Stromal cell of bone marrow (primary cell): ENCODE data around the gene SDE2.
"Not testable (repeated sequence)": the region's sequence is repeated elsewhere in the genome, so short reads cannot be mapped to it uniquely, and the experiment has no call there.

Experiments
- DNase-seq: peaks from one replicate; pipeline ENCODE4 v3.0.0-alpha.2; 2012; ENCODE audit warnings: low read depth

Gene SDE2

DNA sequence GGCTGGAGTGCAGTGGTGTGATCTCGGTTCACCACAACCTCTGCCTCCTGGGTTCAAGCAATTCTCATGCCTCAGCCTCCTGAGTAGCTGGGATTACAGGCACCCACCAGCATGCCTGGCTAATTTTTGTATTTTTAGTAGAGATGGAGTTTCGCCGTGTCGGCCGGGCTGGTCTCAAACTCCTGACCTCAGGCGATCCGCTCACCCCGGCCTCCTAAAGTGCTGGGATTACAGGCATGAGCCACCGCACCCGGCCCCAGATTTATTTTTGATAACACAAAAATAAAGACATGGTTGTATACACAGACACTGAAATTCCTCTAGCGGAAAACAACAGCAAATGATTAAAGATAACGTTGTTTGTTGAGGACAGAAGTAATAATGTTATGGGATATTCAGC is 24.0 kb downstream of the SDE2 start:
- DNase-seq: not testable (repeated sequence)

DNA sequence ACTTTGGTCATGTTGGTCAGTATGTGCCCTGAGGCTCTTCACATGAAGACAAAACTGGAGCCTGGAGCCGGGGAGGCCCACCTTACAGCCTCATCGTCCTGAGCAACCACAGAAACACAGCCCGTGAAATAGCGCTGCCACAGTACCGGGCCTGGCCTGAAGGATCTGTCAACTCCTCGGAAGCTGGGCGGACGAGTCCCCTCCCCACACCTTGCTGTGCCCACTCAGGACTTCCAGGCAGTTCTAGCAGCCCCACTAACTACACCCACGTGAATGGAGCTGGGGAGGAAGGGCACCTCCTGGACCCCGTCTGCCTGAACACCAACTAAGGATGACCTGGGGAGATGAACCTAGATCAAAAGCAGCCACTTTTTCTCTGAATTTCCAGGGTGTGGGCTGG is 24.7 kb downstream of the SDE2 start:
- DNase-seq: no peak

DNA sequence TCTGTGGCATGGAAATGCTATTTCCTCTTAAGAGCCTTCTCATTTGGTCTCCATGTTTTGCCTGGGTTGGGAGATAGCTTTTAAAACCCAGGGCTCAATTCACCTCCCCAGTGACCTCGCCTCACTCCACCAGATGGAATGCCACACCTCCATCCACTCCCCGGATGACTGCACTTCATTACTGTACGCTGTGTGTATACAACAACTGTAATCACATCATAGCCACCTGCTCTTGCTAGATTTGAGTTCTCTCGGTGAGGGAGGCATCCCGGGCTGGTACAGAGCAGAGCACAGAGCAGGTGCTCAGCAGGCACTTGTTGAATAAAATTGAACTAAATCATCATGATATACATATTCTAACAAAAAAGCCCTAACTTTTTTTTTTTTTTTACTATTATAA is 26.0 kb downstream of the SDE2 start:
- no peak for DNase-seq

DNA sequence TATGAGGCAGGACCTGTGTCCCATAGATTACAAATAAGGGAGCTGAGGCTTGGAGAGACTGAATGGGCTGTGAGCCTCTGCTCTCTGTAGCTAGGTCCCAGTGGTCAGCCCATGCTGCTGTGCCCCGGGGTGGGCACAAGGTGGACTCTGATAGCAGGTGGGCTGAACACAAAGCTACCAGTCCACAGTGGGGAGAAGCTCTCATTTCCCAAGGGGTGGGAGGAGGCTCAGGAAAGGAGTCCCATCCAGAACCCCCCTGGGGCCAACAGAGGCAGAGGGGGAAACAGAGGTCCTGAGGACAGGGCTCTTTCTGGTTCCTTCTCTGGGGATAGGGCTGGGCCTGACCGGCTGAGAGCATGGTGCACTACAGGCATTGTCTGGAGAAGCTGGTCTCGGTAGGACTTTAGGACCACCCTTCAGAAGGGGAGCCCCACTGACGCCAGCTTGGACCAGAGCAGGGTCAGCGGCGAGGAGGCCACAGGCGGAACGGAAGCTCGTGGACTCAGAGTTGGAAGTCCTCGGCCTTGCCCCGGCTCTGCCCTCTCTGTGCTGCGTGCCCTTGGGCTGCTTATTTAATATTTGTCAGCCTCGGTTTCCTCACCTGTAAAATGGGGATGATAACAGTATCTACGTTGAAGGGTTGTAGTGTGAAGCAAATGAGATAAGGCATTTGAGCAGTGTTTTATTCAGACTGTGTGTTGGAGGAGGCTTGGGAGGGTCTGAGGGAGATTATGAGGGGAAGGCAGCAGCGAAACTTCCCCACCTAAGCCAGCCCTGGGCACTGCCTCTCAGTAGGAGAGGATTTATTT is 26.6 kb downstream of the SDE2 start:
- no peak for DNase-seq

DNA sequence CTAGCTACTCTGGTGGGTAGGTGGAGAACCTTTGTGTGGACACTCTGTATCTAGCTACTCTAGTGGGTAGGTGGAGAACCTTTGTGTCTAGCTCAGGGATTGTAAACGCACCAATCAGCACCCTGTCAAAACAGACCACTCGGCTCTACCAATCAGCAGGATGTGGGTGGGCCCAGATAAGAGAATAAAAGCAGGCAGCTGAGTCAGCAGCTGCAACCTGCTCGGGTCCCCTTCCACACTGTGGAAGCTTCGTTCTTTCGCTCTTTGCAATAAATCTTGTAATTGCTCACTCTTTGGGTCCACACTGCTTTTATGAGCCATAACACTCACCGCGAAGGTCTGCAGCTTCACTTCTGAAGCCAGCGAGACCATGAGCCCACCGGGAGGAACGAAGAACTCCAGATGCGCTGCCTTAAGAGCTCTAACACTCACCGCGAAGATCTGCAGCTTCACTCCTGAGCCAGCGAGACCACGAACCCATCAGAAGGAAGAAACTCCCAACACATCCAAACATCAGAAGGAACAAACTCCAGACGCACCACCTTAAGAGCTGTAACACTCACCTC is 28.5 kb downstream of the SDE2 start:
- not testable (repeated sequence) for DNase-seq

DNA sequence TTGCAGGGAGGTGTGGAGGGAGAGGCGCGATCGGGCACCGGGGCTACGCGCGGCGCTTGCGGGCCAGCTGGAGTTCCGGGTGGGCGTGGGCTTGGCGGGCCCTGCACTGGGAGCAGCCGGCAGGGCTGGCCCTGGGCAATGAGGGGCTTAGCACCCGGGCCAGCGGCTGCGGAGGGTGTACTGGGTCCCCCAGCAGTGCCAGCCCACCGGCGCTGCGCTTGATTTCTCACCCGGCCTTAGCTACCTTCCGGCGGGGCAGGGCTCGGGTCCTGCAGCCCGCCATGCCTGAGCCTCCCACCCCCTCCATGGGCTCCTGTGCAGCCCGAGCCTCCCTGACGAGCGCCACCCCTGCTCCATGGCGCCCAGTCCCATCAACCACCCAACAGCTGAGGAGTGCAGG is 29.4 kb downstream of the SDE2 start:
- not testable (repeated sequence) for DNase-seq

DNA sequence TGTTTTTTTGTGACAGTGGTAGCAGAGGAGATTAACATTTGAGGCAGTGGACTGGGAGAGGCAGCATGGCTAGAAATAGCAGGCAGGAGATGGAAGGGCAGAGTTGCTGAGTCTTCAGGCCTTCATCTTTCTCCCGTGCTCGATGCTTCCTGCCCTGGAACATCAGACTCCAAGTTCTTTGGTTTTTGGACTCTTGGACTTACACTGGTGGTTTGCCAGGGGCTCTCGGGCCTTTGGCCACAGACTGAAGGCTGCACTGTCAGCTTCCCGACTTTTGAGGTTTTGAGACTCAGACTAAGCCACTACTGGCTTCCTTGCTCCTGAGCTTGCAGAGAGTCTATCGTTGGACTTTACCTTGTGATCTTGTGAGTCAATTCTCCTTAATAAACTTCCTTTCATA is 33.9 kb downstream of the SDE2 start:
- DNase-seq: no peak

DNA sequence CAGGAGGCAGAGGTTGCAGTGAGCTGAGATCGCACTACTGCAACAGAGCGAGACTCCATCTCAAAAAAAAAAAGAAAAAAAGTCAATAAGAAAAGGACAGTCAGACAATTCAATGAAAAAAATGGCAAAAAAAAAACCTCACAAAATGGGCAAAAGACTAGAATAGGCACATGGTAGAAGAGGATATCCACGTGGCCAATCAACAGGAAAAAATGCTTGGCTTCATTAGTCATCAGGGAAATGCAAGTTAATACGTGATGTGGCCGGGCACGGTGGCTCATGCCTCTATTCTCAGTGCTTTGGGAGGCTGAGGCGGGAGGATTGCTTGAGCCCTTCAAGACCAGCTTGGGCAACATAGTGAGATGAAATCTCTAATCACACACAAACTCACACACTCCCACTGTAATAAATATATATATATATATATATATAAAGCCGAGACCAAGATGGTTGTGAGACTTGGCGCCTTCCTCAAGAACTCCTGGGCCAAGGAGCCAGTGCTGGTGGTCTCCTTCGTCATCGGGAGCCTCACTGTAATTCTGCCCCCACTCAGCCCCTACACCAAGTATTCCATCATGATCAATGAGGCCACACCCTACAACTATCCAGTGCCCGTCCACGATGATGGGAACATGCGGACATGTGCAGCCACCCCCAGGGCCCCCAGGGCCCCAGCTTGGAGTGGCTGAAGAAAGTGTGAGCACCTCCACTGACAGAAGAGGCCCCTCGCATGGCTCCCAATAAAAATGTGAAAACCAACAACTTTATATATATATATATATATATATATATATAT is 35.2 kb downstream of the SDE2 start:
- no peak for DNase-seq

DNA sequence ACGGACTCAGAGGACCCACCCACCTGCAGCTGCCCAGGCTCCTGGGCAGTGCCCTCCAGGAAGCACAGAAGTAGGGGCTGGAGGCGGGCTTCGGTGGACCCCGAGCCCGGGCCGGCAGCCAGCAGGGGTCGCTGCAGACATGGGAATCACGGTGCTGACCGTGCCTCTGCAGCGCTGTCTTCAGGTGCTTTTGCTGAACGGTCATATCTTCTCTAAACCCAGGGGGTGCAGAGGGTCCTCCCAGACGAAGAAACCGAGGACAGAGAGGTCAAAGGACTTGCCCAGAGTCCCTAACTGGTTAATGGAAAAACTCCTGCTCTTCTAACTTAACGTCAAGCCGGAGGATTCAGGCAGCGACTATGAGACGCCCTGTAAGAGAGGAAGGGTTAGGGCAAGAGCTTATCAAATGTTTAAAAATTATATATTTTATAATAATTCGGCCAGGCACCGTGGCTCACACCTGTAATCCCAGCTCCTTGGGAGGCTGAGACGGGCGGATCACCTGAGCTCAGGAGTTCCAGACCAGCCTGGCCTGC is 36.6 kb downstream of the SDE2 start:
- DNase-seq: no peak

DNA sequence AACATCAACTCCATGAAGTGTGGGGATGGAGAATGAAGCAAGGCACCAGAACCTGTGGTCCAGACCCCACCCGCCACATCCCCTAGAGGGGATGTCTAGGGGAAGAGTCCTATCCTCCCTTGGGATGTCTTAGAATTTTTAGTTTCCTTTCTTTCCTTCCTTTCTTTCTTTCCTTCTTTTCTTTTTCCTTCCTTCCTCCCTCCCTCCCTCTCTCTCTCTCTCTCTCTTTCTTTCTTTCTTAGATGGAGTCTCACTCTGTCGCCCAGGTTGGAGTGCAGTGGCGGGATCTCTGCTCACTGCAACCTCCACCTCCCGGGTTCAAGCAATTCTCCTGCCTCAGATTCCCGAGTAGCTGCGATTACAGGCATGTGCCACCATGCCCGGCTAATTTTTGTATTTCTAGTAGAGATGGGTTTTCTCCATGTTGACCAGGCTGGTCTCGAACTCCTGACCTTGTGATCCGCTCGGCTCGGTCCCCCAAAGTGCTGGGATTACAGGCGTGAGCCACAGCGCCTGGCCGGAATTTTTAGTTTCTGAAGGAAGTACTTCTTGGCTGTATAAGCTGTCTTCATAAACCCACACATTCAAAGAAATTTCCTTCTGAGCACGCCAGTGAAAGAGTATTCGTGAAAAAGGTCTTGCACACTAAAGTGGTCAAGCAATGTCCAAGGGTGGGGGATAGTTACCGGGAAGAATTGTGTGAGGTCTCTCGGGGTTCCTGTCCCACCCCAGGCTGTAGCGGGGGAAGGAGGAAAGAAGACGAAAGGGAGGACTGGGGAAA is 37.3 kb downstream of the SDE2 start:
- DNase-seq: no peak

DNA sequence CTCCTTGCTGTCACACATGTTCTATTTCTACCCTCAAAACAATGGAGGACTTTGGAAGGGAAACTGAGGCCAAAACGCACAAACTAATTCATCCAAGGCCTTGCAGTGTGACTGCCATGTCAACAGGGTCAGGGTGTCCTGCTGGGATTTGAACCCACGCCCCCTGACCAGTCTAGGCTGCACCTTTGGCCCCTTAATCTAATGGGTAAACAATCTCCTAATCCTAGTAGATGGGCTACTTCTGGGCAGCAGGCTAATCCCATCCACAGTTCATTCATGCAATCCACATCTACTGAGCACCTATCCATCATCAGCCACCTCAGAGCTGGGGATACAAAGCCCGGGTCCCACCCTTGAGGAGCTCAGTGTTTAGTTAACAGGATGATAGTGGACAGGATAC is 41.1 kb downstream of the SDE2 start:
- DNase-seq: no peak

DNA sequence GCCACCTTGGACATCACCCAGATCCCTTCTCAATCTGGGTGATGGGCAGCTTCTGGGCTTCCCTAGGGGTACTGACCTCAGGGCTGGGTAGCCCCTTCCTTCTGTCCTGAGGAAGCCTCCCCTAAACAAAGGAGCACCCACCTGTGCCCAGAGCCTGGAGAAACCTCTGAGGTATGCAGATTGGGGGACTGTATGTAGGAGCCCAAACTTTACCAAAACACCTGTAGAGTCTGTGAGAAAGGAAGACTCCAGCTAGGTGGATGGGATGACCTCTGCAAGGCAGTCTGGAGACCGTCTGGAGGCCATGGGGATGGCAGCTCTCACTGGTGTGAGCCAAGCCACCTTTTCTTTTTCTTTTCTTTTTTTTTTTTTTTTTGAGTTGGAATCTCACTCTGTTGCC is 44.4 kb downstream of the SDE2 start:
- DNase-seq: no peak

DNA sequence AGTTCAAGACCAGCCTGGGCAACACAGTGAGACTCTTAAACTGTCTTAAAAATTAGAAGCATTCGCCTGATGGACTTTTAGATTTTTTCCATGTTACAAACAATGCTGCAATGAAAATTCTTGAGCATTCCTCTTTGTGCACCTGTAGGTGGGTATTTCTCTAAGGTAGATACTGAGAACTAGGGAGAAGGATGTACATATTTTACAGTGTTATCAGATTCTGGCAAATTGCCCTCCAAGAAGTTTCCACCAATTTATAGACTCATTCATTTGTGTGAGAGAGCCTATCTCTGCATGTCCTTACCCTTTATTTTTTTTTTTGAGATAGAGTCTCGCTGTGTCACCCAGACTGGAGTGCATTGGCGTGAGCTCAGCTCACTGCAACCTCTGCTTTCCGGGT is 45.8 kb downstream of the SDE2 start:
- no peak for DNase-seq

DNA sequence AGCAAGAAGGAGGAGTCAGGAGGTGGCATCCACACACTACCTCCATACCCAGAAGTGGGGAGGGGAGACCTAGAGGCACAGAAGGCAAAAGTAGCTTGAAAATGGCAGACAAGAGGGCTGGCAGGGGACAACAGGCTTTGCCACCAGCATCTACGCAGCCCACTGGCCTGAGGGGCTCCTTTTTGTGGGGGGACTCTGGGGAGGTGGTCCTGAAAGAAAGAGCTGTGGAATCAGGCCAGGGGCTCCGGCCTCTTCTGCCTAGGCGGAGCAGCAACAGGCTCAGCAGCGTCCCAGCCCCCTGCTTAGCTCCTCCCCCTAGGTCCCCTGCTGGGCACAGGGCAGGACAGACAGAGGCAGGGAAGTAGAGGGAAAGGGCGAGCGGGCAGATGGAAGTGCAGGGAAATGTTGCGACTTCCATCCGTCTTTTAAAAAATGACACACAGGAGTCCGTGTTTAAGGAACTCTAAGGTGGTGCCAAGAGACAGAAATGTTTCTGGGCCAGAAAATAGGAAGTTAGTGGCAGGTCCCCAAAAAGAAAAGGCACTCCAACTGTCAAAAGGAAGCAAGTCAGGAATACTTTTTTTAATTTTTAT is 48.1 kb downstream of the SDE2 start:
- DNase-seq: no peak

DNA sequence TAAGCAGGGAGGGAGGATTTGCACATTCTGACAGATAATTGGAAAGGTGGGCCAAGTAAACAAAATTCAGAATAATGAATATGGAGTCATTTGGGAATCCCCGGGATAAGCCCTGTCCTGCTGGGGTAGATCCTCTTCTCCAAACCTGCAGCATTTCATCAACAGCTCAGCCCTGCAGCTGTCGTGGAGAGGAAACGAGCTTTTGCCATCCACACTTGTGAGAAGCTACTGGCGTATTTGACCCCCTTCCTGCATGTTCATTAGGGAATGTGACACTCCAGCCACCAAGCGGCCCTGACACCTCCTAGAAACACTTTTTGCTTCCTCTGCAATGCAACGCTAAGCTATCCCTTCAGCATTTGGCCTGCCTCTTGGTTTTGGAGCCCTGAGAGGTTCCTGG is 50.1 kb downstream of the SDE2 start:
- no peak for DNase-seq

DNA sequence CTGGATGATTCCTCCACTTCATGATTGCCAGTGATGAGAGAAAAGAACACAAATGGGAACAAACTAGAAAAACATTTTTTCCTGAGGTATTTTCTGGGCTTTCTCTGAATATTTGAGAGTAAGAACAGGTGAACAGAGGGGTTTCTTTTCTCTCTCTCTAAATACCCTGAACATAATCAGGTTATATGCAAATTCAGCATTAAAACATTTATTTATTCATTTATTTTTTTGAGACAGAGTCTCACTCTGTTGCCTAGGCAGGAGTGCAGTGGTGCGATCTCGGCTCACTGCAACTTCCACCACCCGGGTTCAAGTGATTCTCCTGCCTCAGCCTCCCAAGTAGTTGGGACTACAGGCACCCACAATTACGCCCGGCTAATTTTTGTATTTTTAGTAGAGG is 52.3 kb downstream of the SDE2 start:
- DNase-seq: no peak

DNA sequence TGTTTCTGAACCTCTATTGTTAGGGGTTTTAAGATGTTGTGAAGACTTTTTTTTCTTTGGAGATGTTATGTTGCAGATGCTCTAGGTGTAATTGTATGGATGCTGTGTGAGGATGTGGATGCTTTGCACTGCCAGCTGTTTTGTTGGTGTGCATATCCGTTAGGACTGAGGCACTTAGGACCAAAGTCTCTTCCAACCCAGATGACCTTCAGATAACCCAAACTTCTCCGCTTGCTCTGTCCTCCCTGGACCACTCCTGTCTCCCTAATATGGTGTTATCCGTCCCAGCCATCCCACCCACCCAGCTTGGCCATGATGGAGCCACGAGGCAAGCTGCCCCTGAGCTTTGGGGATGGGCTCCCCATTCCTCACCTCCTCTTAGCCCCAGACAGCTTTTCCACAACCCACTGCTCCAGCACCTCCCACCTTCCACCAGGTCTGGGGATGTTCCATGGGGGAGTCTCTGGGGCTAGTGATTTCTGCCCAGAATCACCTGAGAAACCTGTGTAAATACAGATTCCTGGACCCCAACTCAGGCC is 53.0 kb downstream of the SDE2 start:
- no peak for DNase-seq

DNA sequence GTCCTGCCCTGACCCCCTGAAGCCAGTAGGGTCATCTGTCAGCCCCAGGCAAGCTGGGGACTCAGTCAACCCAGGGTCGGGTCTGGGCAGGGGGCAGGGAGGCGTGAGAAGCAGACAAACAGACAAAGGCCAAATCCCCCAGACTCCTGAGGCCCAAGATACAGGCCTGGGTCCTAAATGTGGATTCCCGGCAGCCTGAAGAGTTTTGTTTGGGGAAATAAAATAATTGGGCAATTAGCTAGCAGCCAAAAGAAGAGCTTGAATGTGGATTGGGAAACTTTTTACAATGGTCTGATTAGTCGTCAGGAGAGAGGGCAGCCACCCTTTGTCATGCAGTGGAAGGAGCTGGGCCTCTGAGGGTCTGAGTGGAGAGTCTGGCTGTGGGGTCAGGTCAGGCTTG is 53.6 kb downstream of the SDE2 start:
- DNase-seq: no peak

DNA sequence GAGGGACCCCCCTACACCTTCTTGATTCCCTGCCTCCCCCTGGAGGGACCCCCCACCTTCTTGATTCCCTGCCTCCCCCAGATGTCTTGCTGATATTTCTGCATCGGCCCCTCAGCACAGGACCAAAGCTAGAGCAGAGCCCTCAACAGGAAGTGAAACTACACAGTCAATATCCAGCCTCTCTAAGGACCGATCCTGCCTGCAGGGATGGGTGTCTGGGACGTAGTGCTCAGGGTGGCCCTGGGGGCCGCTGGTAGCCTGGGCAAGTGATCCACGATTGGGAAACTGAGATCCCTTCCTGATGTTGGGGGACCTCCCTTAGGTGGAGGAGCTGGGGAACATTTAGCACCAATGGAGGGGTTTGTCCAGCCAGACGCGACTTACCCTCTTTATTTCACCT is 54.2 kb downstream of the SDE2 start:
- DNase-seq: no peak

DNA sequence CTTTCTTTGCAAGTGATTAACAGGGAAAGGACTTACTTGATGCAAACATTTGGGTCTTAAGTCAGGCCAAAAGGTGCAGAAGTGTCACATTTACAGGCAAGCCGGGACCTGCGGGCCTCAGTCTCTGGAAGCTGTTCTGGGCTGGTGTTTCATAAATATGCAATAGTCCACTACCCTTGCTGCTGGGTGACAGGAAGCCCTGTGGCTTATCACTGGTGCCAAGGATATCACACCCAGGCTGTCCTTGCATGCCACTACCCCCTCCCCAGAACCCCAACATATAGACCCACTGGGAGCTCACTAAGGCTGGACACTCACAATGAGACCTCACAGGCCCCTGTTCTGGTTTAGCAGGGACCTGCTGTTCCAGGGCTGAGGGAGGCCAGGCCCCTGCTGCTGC is 54.8 kb downstream of the SDE2 start:
- DNase-seq: no peak

DNA sequence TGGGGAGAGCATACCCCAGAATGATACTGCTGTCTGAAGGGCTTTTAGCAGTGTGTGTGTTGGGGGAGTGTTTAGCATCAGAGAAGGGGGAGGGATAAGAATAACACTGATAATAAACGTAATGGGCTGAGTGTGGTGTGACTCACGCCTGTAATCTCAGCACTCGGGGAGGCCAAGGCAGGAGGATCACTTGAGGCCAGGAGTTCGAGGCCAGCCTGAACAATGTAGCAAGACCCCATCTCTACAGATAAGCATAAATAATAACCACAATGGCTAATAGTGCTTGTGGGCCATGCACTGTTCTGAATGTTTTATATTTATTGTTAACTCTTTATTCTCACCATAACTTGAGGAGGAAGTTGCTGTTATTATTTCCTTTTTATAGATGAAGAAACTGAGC is 55.6 kb downstream of the SDE2 start:
- DNase-seq: no peak

DNA sequence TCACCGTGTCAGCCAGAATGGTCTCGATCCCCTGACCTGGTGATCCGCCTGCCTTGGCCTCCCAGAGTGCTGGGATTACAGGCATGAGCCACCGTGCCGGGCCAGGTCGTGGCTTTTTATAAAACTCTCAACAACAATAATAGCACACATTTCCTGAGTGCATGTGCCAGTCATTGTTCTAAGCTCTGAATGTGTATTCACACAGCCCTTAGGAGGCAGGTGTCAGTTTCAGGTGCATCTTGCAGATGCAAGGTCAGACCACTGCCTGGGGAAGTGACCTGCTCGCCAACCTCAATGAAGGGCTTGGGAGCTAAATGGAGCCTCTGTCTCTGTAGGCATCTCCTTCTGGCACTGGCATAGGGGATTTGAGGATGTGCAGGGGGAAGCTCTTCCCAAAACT is 56.6 kb downstream of the SDE2 start:
- no peak for DNase-seq
